Right lobe of liver (tissue), 6 donors: ENCODE data around the gene SCYL1. TPM values are rescaled to one million over a fixed set of nuclear protein-coding genes. Genes with fewer than 3 reads are reported as not detected.

Experiments used
- ATAC-seq, 4 donors: fragments of 200-7000 bp; cut with Tn5 transposase; one replicate each; pipeline ENCODE4 v1.9.1; 2020; ENCODE audit warnings: mild to moderate bottlenecking in 4 of 4, moderate library complexity in 4 of 4
- DNase-seq, 3 donors: peaks; one replicate each; pipeline ENCODE4 v3.0.0-alpha.2; 2020
- H3K27ac ChIP-seq, 3 donors: fragments of 200-600 bp; one replicate each; pipeline ENCODE4 v1.8.0; 2022
- H3K27me3 ChIP-seq, 2 donors: fragments of 200-600 bp; one replicate each; pipeline ENCODE4 v1.8.0; 2022
- H3K36me3 ChIP-seq, 4 donors: fragments of 200-600 bp; sonication (generic) in 1 of 4; one replicate each; pipeline versions ENCODE4 v1.5.1 to v1.8.0; 2017 to 2022; ENCODE audit warnings: control low read depth in 1 of 4
- H3K4me1 ChIP-seq, 4 donors: fragments of 200-600 bp; sonication (generic) in 1 of 4; one replicate each; pipeline versions ENCODE4 v1.5.1 to v1.8.0; 2017 to 2022; ENCODE audit warnings: control low read depth in 1 of 4
- H3K4me3 ChIP-seq, 3 donors: fragments of 200-600 bp; one replicate each; pipeline ENCODE4 v1.8.0; 2022
- H3K9me3 ChIP-seq, 4 donors: fragments of 200-600 bp; sonication (generic) in 1 of 4; one replicate each; pipeline versions ENCODE4 v1.5.1 to v1.8.0; 2017 to 2022; ENCODE audit warnings: control low read depth in 1 of 4
- CTCF ChIP-seq, 4 donors: fragments of 200-600 bp in 3 of 4; fragments of 450-650 bp in 1 of 4; IDR thresholded peaks; one replicate each; pipeline versions ENCODE4 v1.5.1 to v1.8.0; 2016 to 2022; ENCODE audit warnings: antibody characterized with exemption in 4 of 4, mild to moderate bottlenecking in 2 of 4
- POLR2A ChIP-seq: fragments of 450-650 bp; IDR thresholded peaks from one replicate; pipeline ENCODE4 v1.6.1; 2017; ENCODE audit warnings: antibody characterized with exemption, mild to moderate bottlenecking
- WGBS: methylation state at CpG from one replicate; pipeline ENCODE4 v1.1.6; 2018; ENCODE audit warnings: low coverage, low lambda C conversion rate; ENCODE audit not compliant: insufficient coverage; ENCODE audit errors: missing lambda C conversion rate; 5-methylcytosine and 5-hydroxymethylcytosine counted together
- intact Hi-C, 2 donors: fragments of 100-400 bp; cut with DNase I; formaldehyde crosslinking; loops; one replicate each; pipeline versions ENCODE4 v1.11.2 to v1.14.1; 2022
- total RNA-seq, 6 experiments: library from RNA; depleted of rRNA in 2 of 6; stranded (reverse); fragments of >200 nt in 2 of 6; fragmentation: NEBNext Ultra II Directional in 3 of 6; extraction: Animal tissue kit (Norgen Biotek cat#: 25700) in 3 of 6; gene quantifications; one replicate each; pipeline versions ENCODE4 v1.1.0 to v1.2.4, GENCODE V29; 2016 to 2023
- donor health status: DM: no; HTN: yes; CAD: no.
- donor health status: DM: no; HTN: no; CAD: no.
- donor health status: DM: no; HTN: no; CAD: no.
- donor health status: DM: no; HTN: yes; CAD: no.
- donor health status: DM: no; HTN: yes; CAD: no.

The SCYL1 gene
- total RNA-seq, 6 experiments from 2014 or later = 51.3 to 82.3 (median 57.0) TPM

- peaks cover 0 to 64% (median 26%) of the 10 kb centered on the region in 4 donors for H3K4me1 ChIP-seq
- no peaks in the 10 kb centered on the region for H3K9me3 ChIP-seq
- no peak overlapping the region for H3K27ac ChIP-seq
- peaks cover 0 to 30% (median 14%) of the 10 kb centered on the region in 4 donors for H3K36me3 ChIP-seq
- TF ChIP-seq CTCF (IDR thresholded peaks at IDR 0.05) = no peak
- TF ChIP-seq POLR2A = no peak
- intact Hi-C loops = no loop called here
- no peaks in the 10 kb centered on the region for H3K27me3 ChIP-seq
- ATAC-seq (no peak), DNase-seq (no peak)
- 50% methylated on average over 2 of the region's 12 CpGs for WGBS
- no peak overlapping the region for H3K4me3 ChIP-seq
These were observed 4.0 kb downstream of the SCYL1 start for GRCh38 chr11:65528819-65529350.

DNA sequence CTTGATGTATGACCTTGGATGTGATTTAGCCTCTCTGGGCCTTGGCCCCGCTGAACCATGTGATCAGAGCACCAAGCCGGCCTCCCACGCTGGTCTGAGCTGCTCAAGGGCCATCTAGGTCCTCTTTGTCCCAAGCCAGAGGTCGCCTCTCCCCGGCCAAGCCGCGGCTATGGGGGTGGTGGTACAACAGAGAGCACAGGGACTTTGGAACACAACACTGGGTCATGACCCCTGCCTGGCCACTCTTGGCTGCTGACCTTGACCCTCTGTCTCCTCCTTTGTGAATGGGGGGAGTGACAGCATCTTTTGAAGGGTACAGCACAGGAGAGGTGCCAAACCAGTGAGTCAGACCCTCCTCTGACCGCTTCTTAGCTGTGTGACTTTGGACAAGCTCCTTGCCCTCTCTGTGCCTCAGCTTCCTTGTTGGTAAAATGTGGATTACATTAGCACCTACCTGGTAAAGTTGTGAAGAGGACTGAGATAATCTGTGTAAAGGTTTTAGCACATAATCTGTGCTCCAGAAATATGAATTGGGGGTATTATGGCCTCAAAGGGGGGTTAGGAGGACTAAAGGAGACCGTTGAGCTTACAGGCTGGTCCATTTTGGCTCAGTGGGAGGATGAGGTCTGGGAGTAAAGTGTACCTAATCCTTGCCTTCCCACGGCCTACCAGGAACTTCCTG lies 4.7 kb downstream of the SCYL1 start:
- Histone ChIP-seq H3K27me3 (no peaks in the 10 kb centered on the region), H3K4me3 (no peak overlapping the region), H3K9me3 (no peaks in the 10 kb centered on the region), H3K27ac (no peak overlapping the region), H3K4me1 (peaks cover 0 to 57% (median 26%) of the 10 kb centered on the region in 4 donors), H3K36me3 (peaks cover 0 to 30% (median 14%) of the 10 kb centered on the region in 4 donors)
- 58% methylated on average over 2 of the region's 10 CpGs for WGBS
- intact Hi-C loops = no loop called here
- TF ChIP-seq CTCF (IDR thresholded peaks at IDR 0.05) (no peak), POLR2A (no peak)
- DNase-seq (peak; percentile 62 to 88 (median 81)), ATAC-seq (peak; percentile 28 to 63 (median 51))

DNA sequence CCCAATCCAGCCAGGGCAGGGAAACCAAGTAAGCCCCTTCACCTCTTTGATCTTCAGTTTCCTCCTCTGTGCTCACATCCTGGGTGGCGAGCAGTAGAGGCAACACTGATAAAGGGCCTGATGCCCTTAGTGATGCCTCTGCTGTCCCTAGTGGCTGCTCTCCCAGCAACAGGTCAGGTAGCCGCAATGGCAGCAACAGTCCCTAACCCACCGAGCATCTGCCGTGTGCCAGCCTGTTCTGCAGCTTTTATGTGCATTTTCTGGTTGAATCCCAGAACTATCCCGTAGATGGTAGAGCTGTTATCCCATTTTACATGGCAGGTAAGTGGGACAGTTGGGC lies 5.2 kb downstream of the SCYL1 start:
- intact Hi-C loops = no loop called here
- Histone ChIP-seq H3K27ac (no peak overlapping the region), H3K27me3 (no peaks in the 10 kb centered on the region), H3K9me3 (no peaks in the 10 kb centered on the region), H3K4me1 (peaks cover 0 to 57% (median 26%) of the 10 kb centered on the region in 4 donors), H3K4me3 (no peak overlapping the region), H3K36me3 (peaks cover 0 to 30% (median 14%) of the 10 kb centered on the region in 4 donors)
- DNase-seq (no peak), ATAC-seq (no peak)
- WGBS = no CpG with 5 or more reads among the region's 5 CpGs
- TF ChIP-seq POLR2A = no peak
- TF ChIP-seq CTCF (IDR thresholded peaks at IDR 0.05) = peak in 3 of 4 donors; percentile 11 to 21 (median 20)

DNA sequence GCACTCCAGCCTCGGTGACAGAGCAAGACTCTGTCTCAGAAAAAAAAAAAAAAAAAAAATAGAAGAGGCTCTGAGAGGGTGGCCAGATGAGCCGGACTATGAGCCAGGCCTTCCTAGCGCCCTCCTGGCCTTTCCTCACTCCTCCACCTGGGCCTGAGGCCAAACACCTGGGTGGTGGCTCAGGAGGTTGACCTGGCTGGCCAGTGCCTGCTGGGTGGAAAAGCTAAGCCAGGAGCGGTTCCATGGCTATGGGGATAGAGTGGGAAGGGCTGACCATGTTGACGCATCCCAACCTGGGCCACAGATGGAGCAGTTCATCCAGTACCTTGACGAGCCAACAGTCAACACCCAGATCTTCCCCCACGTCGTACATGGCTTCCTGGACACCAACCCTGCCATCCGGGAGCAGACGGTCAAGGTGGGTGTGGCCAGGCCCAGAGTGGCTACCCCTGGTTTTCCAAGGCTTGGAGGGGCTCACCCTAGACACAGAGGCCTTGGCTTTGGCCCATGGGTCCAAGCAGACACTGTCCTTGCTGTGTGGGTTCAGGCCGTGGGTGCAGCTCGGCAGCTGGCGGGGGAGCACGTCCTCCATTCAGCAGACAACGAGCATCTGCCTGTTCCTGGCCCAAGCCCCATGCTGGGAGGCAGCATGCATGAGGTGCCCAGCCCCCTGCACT lies 7.6 kb downstream of the SCYL1 start:
- Histone ChIP-seq H3K27ac (no peak overlapping the region), H3K4me1 (peaks cover 0 to 42% (median 19%) of the 10 kb centered on the region in 4 donors), H3K36me3 (peaks cover 0 to 30% (median 15%) of the 10 kb centered on the region in 4 donors), H3K4me3 (no peak overlapping the region), H3K27me3 (no peaks in the 10 kb centered on the region), H3K9me3 (no peaks in the 10 kb centered on the region)
- DNase-seq (peak; percentile 72 to 93 (median 91)), ATAC-seq (peak; percentile 56 to 79 (median 62))
- 65% methylated on average over 7 of the region's 15 CpGs for WGBS
- no peak for TF ChIP-seq CTCF (IDR thresholded peaks at IDR 0.05)
- TF ChIP-seq POLR2A = no peak
- intact Hi-C loops = no loop called here
